ENCODE results near the gene OIP5.

DNA sequence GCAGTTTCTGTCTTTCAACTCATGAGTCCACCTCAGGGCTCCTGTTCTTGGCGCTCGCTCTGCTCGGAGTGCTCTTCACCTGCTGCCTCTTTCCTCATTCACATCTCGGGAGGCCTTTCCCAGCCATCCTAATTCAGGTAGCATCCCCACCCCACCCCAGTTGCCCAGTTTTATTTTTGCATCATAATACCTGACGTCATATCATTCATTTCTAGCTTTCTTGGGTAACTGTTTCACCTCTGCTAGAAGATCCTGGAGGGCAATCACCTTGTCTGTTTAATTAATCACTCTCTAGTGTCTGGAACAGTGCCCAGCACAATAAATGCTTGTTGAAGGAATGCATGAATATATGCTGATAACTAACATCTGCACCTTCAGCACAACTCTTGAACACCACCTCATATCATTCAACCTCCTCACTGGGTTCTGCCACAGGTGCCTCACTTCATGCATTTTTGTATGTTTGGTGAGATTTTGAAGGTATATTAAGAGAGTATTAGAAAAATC is 7.9 kb upstream of the OIP5 start:
- TF ChIP-seq, protein P1, sequence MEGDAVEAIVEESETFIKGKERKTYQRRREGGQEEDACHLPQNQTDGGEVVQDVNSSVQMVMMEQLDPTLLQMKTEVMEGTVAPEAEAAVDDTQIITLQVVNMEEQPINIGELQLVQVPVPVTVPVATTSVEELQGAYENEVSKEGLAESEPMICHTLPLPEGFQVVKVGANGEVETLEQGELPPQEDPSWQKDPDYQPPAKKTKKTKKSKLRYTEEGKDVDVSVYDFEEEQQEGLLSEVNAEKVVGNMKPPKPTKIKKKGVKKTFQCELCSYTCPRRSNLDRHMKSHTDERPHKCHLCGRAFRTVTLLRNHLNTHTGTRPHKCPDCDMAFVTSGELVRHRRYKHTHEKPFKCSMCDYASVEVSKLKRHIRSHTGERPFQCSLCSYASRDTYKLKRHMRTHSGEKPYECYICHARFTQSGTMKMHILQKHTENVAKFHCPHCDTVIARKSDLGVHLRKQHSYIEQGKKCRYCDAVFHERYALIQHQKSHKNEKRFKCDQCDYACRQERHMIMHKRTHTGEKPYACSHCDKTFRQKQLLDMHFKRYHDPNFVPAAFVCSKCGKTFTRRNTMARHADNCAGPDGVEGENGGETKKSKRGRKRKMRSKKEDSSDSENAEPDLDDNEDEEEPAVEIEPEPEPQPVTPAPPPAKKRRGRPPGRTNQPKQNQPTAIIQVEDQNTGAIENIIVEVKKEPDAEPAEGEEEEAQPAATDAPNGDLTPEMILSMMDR (IDR thresholded peaks at IDR 0.05), result no peak
- TF ChIP-seq POLR2A (IDR thresholded peaks at IDR 0.05) (no peak), POLR2AphosphoS5 (IDR thresholded peaks at IDR 0.05) (no peak)
